HG03095 (cell line): ENCODE results near the gene KHSRP.
"Not testable (repeated sequence)": the region's sequence is repeated elsewhere in the genome, so short reads cannot be mapped to it uniquely, and the experiment has no call there.

Experiments used
- ATAC-seq: cut with Tn5 transposase; IDR thresholded peaks from one replicate; pipeline ENCODE4 v1.9.1; 2021; ENCODE audit warnings: moderate library complexity; ENCODE audit not compliant: unreplicated experiment

KHSRP gene

GRCh38 chr19:6451583-6452222 lies 27.1 kb upstream of the KHSRP start:
- no peak for ATAC-seq

- ATAC-seq: no peak
Observed at GRCh38 chr19:6450166-6450565, 25.6 kb upstream of the KHSRP start.

- no peak for ATAC-seq
Observed at GRCh38 chr19:6448045-6448444, 23.4 kb upstream of the KHSRP start.

GRCh38 chr19:6446452-6446851 lies 21.8 kb upstream of the KHSRP start:
- no peak for ATAC-seq

GRCh38 chr19:6443986-6444385 lies 19.4 kb upstream of the KHSRP start:
- ATAC-seq: no peak

- no peak for ATAC-seq
Observed at GRCh38 chr19:6442087-6442688, 17.6 kb upstream of the KHSRP start.

GRCh38 chr19:6440905-6441304 lies 16.3 kb upstream of the KHSRP start:
- ATAC-seq: no peak

- ATAC-seq: no peak
Observed at GRCh38 chr19:6439743-6440142, 15.1 kb upstream of the KHSRP start.

- no peak for ATAC-seq
Observed at GRCh38 chr19:6433663-6434062, 9.1 kb upstream of the KHSRP start, which contains the start of gene SLC25A41. SLC25A41 (minus strand) TSS chr19:6433763; CDS start chr19:6433693, 70 bp downstream.

GRCh38 chr19:6433165-6433564 lies 8.6 kb upstream of the KHSRP start:
- ATAC-seq: no peak

GRCh38 chr19:6431891-6432290 lies 7.3 kb upstream of the KHSRP start:
- ATAC-seq: no peak

- ATAC-seq: no peak
Observed at GRCh38 chr19:6429419-6430221, 5.0 kb upstream of the KHSRP start.

GRCh38 chr19:6428692-6429418 lies 4.2 kb upstream of the KHSRP start:
- not testable (repeated sequence) for ATAC-seq

- ATAC-seq: no peak
Observed at GRCh38 chr19:6427131-6427530, 2.5 kb upstream of the KHSRP start.

GRCh38 chr19:6425732-6426620 lies 1.4 kb upstream of the KHSRP start:
- ATAC-seq: no peak

- ATAC-seq: peak; percentile 75
Observed at GRCh38 chr19:6424939-6425731, 524 bp upstream of the KHSRP start.

GRCh38 chr19:6423499-6424194 lies 964 bp downstream of the KHSRP start:
- no peak for ATAC-seq

- no peak for ATAC-seq
Observed at GRCh38 chr19:6421075-6422014, 3.3 kb downstream of the KHSRP start.
